Stimulated activated naive CD4-positive, alpha-beta T cell (primary cell): ENCODE results near the gene GPR39.

ENCODE experiments used
- DNase-seq, 6 experiments: peaks; one replicate each; lab custom pipeline; 2025; lab: John Stamatoyannopoulos, UW

Gene GPR39

GRCh38 chr2:132414081-132414480 is 2.5 kb upstream of the GPR39 start:
- no peak for DNase-seq

GRCh38 chr2:132415256-132415914 is 1.2 kb upstream of the GPR39 start:
- DNase-seq = no peak

GRCh38 chr2:132415915-132416722 is 486 bp upstream of the GPR39 start:
- peak in 1 of 6 experiments; percentile 2 for DNase-seq

GRCh38 chr2:132417430-132418035 is 928 bp downstream of the GPR39 start:
- no peak for DNase-seq

- no peak for DNase-seq
These were observed 2.6 kb downstream of the GPR39 start for GRCh38 chr2:132419235-132419634.

- DNase-seq = no peak
These were observed 3.3 kb downstream of the GPR39 start for GRCh38 chr2:132419941-132420340.

- no peak for DNase-seq
These were observed 4.5 kb downstream of the GPR39 start for GRCh38 chr2:132420816-132421805.

GRCh38 chr2:132422736-132423135 is 6.1 kb downstream of the GPR39 start:
- DNase-seq = no peak

GRCh38 chr2:132424526-132425121 is 8.0 kb downstream of the GPR39 start:
- DNase-seq = no peak

- no peak for DNase-seq
These were observed 9.4 kb downstream of the GPR39 start for GRCh38 chr2:132426033-132426432.

- DNase-seq = no peak
These were observed 10.1 kb downstream of the GPR39 start for GRCh38 chr2:132426656-132427055.

GRCh38 chr2:132429351-132429750 is 12.7 kb downstream of the GPR39 start:
- no peak for DNase-seq

GRCh38 chr2:132429941-132430573 is 13.5 kb downstream of the GPR39 start:
- no peak for DNase-seq

GRCh38 chr2:132430895-132431294 is 14.3 kb downstream of the GPR39 start:
- DNase-seq = no peak

- DNase-seq = no peak
These were observed 21.5 kb downstream of the GPR39 start for GRCh38 chr2:132437852-132438669.

GRCh38 chr2:132438691-132439090 is 22.1 kb downstream of the GPR39 start:
- DNase-seq = no peak

GRCh38 chr2:132439703-132440398 is 23.2 kb downstream of the GPR39 start:
- DNase-seq = no peak

GRCh38 chr2:132441051-132441450 is 24.4 kb downstream of the GPR39 start:
- no peak for DNase-seq

GRCh38 chr2:132442278-132442677 is 25.7 kb downstream of the GPR39 start:
- DNase-seq = no peak
